Right hindlimb (tissue), 1 donor: ENCODE measurements around the gene MAPKBP1.

ENCODE experiments used
- DNase-seq: peaks from one replicate; pipeline ENCODE4 v3.0.0-alpha.2; 2018

The MAPKBP1 gene

GRCh38 chr15:41789236-41789635 is 15.0 kb downstream of the MAPKBP1 start:
- no peak for DNase-seq

- no peak for DNase-seq
Measured at GRCh38 chr15:41789662-41790061, 15.4 kb downstream of the MAPKBP1 start.

GRCh38 chr15:41790169-41790568 is 15.9 kb downstream of the MAPKBP1 start:
- DNase-seq, result no peak

- DNase-seq, result no peak
Measured at GRCh38 chr15:41790756-41791546, 16.7 kb downstream of the MAPKBP1 start.

- no peak for DNase-seq
Measured at GRCh38 chr15:41791547-41791937, 17.3 kb downstream of the MAPKBP1 start.

GRCh38 chr15:41792000-41792637 is 17.8 kb downstream of the MAPKBP1 start:
- no peak for DNase-seq

GRCh38 chr15:41794081-41794480 is 19.8 kb downstream of the MAPKBP1 start:
- no peak for DNase-seq

GRCh38 chr15:41795996-41796856 is 21.9 kb downstream of the MAPKBP1 start:
- peak; percentile 61 for DNase-seq

GRCh38 chr15:41797201-41797944 is 23.1 kb downstream of the MAPKBP1 start:
- DNase-seq, result no peak

GRCh38 chr15:41798607-41799487 is 24.6 kb downstream of the MAPKBP1 start:
- DNase-seq, result no peak

- no peak for DNase-seq
Measured at GRCh38 chr15:41799488-41799805, 25.2 kb downstream of the MAPKBP1 start.

- no peak for DNase-seq
Measured at GRCh38 chr15:41801185-41801584, 26.9 kb downstream of the MAPKBP1 start.

- DNase-seq, result no peak
Measured at GRCh38 chr15:41801850-41802455, 27.7 kb downstream of the MAPKBP1 start.

- DNase-seq, result no peak
Measured at GRCh38 chr15:41804361-41804760, 30.1 kb downstream of the MAPKBP1 start.

GRCh38 chr15:41804916-41805666 is 30.8 kb downstream of the MAPKBP1 start:
- no peak for DNase-seq

GRCh38 chr15:41805711-41806110 is 31.4 kb downstream of the MAPKBP1 start:
- no peak for DNase-seq

GRCh38 chr15:41806291-41807181 is 32.3 kb downstream of the MAPKBP1 start:
- no peak for DNase-seq

- DNase-seq, result no peak
Measured at GRCh38 chr15:41809121-41809520, 34.8 kb downstream of the MAPKBP1 start.

GRCh38 chr15:41809526-41810220 is 35.4 kb downstream of the MAPKBP1 start:
- DNase-seq, result no peak
